HG02642 (cell line): ENCODE data around the gene CD2BP2.

Source experiments
- ATAC-seq: cut with Tn5 transposase; IDR thresholded peaks from one replicate; pipeline ENCODE4 v1.9.1; 2021; ENCODE audit warnings: mild to moderate bottlenecking; ENCODE audit not compliant: unreplicated experiment, poor library complexity

The CD2BP2 gene

DNA sequence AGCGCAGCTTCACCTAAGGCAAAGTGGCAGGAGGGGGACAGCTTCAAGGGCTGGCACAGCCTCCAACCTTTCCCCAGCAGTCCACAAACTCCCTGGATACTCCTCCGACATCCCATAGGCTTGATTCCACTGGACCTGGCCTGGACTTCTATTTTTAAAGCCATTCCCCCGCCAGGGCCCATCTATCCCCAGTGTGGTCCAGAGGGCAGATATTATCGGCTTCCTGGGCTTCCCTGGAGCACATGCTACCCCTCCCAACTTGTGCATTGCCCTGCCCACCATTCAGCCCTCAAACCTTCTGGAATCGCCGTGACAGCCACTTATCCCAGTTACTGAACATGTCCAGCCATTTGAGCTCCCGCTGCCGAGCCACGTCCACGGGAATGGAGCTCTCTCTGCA lies 10.1 kb upstream of the CD2BP2 start:
- no peak for ATAC-seq

DNA sequence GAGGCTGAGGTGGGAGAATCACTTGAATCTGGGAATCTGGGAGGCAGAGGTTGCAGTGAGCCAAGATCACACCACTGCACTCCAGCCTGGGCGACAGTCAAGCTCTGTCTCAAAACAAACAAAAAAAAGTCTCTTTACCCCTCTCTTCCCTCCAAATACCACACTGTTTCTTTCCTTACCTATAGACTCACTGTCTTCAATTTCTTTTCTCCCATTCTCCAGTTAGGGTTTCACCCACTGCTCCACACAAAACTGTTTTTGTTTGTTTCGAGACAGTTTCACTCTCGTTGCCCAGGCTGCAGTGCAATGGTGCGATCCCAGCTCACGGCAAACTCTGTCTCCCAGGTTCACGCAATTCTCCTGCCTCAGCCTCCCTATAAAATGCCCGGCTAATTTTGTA lies 6.1 kb upstream of the CD2BP2 start:
- no peak for ATAC-seq

DNA sequence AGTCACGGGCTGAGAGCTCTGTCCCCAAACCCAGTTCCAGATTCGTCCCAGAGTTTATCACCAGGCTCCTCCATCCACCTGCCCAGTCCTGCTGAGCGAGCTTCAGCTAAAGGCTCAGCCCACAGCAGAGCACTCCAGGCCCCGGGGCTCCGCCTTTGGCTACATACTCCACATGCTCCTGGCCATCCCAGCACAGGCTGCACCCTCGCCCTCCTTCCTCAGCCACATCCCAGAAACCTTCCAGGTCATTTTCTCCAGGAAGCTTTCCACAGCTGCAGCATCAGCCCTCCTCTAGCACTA lies 4.7 kb upstream of the CD2BP2 start:
- ATAC-seq: no peak

DNA sequence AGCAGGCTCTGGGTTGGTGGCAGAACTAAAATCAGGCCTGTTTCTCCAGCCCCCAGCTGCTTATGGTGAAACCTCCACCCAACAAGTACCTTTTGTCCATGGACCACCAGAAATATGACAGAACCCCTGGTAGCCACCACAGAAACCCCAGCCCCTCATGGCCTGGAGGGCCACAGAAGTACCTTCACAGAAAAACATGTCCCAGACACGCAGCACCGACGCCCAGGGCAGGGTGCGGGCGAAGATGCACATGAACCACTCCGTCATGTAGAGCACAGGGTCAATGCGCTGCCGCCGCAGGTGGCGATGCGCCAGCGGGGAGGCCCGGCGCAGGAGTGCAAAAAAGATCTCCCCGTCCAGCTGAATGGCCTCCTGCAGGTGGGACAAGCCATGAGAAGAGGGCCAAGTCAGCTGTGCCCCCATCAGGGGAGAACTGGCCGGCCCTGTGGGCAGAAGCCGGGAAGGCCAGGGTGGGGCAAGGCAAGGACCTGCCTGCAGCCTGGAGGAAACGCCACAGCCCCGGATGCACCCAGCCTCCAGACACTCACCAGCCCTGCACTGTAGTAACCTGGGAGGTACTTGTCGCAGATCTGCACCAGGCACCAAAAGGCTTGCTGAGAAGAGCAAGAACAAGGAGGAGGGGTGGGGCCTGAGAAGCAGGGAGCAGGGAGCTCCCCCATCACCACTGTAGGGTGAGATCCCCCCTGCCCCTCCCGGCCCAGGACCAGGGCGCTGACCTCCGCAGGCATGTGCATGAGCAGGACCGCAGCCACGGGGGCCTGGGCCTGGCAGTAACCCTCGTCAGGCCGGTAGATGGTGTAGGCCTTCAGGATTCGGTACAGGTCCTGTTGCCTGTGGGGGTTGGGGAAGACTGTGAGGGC lies 4.1 kb upstream of the CD2BP2 start:
- no peak for ATAC-seq

DNA sequence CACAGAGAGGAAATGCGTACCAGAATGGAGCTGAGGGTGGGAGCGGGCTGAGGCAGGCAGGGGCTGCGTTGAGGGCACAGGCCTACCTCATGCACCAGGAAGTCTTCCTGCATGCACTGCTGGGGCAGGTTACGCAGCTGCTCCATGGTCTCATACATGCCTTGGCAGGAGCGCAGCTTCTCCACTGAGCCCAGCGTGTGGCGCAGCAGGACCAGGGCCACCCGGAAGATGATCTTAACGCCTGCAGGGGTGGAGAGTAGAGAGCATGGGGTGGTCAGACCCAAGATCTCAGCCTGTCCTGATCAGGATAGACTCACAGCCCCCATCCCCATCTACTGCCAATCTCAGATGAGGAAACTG lies 3.4 kb upstream of the CD2BP2 start:
- ATAC-seq: no peak

DNA sequence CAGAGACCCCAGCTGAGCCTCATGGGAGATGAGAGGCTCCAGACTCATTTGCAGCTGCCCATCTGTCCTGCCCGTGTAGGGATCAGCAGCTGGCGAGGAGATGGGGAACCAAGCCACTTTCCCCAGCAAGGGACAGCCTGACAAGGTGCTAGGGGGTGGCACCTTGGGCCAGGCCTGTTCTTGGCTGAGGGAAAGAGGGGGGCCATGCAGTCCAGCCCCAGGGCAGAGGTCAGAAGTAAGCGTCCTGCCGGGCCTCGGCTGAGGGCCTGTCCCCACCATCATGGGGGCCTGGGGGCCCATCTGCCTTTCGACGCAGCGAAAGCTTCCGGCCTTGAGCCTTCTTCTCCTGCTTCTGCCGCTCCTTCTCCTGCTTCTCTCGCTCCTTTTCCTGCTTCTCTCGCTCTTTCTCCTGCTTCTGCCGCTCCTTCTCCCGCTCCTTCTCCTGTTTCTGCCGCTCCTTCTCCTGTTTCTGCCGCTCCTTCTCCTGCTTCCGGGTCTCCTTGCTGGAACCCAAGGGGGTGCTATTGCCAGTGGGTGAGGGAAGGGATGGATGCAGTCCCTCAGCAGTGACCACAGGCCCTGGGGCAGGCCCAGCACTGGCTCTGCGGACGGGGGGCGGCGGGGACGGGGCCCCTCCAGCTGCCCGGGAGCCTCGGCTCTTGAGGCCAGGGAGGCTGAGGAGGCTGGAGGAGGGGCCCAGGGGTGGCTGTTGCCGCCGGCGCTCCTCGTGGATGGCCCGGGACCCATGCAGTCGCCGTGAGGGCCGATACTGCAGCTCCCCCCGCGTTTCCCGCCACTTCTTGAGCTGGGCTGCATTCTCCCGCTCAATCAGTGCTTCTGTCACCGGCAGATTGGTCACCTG lies 2.8 kb upstream of the CD2BP2 start:
- ATAC-seq: no peak

DNA sequence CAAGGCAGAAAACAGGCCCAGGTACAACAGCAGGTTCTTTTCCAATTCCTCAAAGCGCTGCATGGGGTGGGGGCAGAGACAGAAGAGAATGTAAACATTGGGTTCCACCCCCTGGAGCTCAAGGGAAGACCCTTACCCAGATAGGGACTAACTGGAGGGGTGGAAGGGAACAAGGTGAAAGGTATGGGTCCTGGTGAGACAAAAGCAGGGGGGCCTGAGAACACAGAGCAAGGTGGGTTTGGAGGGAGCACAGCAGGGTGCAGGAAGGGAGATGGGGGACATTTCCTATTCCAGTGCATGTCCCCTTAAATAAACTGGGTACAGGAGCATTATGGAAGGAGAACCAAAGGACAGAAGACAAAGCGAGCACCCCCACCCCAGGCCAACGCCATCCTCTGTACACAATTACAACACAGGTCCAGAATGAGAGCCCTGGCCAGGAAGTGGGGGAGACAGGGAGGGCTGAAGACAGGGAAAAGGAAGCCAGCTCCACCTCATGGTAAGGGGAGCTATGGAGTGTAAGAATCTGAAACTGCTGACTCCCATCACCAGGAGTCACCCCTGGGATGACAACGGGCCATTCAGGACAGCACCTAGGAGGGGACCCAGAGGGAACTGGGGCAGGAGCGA lies 2.1 kb upstream of the CD2BP2 start:
- ATAC-seq: no peak

DNA sequence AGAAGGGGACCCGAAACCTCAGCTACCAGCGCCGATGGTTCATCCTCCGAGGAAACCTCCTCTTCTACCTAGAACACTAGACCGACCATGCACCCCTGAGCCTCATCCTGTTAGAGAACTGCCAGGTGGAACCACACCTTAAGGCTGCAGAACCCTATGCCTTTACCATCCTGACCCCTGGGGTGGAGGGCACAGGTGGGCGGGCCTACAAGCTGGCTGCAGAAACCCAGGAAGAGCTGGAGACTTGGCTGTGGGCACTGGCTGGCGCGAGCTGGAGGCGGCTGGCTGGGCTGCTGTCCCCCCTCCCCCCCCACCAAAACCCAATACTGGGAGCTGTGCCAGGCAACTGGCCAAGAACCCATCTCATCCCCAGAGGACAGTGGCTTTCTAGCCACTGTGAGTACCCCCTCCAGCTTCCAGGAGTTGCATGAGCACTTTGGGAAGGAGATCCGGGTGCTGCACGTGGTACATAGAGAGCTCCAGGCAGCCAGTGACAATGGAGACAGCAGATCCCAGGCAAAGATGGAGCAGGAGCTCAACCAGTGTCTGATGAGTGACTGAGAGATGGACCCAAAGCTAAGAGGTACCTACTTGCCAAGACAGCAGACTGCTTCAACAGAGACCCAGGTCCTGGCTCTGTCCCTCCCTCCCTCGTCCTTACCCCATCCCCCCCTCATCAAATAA lies 1.4 kb upstream of the CD2BP2 start:
- no peak for ATAC-seq

DNA sequence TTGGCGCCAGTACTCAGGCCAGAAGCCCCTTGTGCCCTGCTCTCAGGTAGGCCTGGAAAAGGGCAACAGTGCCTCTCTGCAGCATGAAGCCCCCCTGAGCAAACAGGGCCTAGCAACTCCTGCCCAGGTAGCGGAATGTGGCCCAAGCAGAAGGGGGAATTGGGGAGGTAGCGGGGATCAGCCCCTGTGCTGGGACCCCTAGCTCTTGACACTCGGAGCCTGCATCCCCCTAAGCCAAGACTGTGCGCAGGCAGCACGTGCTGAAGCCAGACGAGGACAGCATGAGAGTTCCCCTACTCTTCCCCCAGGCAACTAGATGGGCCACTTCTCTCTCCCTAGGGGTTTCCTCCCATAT lies 823 bp upstream of the CD2BP2 start:
- no peak for ATAC-seq

DNA sequence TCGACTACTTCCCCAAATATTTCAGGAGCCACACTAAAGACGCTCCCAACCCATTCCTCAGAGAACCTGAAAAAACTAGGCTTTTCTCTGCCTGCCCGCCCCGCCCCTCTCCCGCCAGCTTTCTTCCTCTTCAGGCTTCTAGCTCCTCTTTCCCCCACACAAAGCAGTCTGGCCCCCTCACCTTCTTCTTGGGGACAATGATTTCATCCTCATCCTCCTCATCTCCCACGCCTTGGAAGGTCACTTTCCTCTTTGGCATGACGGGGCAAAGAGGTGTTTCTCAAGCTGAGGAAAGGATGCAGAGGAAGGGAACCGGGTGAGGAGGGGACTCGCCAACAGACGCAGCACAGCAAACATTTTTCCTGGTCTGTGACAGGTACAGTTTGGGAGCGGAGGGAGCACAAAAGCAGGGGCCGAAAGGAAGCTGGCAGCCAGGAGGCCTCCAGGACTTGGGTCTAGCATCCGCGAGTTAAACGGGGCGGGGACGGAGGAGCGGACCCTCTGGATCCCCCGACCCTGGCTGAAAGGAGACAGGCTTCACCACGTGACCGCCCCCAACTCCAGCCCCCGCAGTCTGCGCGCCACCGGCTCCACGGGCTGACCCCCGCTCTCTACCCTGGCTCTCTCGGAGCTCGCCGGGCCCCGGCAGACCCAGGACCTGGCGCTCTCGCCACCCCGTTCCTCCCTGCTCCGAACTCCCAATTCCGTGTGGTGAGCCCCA lies 525 bp downstream of the CD2BP2 start:
- peak; percentile 22 for ATAC-seq

DNA sequence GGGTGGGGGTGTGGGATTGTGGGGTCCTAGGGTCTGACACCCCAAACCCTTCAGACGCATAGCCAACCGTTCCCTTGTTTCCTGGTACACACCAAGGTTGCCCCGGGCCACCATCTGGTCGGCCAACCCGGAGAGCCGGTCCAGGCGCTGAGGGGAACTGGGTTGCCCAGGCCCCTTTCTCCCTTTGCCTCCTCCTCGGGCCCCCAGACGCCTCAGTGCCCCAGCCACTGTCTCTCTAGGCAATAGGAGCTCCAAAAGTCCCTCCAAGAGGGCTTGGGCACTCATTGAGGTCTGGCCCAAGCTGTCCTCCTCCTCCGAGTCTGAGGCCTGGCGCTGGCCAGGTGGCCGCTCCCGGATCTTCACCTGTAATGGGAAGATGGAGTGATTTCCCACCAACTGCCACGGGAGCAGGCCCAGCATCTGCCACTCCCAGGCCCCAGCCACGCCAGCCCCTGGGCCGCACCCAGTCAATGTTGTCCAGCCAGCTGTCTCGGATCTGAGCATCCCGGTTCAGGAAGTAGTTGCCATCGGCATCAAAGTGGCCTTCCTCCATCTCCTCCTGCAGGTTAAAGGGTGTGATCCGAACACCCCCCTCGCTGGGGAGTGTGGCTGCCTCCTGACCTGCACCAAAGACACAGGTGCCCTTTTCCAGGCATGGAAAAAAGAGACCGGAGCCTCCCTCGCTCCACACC lies 1.5 kb downstream of the CD2BP2 start:
- no peak for ATAC-seq

DNA sequence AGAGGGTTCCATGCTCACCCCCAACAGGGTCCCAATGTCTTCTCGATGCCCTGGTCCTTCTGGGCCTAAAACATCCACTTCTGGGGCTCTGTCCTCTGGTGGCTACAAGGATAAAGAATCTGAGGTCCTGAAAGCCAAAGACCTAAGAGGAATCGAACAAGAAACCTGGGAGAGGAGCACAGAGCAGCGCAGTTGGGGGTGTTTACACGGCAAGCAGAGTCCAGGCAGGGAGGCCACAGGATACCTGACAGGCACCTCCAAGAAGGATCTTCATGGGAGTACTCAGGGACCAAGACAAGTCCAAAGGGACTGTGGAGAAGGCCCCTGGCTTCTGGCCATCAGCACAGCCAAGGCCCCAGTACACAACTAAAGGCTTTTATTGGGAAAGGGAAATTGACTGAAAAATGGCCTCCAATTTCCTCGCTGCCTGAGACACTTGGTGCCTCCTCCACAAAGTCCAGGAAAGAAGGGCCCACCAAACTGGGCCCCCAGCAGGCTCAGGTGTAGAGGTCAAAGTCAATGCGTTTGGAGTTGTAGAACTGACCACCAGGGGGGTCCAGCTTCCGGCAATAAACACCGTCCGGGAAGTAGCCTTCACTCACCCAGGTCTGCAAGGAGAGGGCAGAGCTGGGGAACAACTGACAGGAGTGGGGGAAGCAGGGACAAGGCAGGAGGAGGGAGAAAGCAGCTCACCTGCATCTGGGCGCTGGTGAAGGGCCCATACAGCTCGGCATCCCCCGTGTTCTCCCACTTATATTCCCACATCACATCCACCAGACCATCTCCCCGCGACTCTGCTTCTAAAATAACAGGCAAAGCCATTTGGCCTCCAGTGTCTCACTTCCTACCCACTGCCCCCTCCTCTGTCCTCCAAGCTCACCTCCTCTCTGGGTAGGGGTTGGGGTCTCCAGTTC lies 2.4 kb downstream of the CD2BP2 start:
- ATAC-seq: no peak

DNA sequence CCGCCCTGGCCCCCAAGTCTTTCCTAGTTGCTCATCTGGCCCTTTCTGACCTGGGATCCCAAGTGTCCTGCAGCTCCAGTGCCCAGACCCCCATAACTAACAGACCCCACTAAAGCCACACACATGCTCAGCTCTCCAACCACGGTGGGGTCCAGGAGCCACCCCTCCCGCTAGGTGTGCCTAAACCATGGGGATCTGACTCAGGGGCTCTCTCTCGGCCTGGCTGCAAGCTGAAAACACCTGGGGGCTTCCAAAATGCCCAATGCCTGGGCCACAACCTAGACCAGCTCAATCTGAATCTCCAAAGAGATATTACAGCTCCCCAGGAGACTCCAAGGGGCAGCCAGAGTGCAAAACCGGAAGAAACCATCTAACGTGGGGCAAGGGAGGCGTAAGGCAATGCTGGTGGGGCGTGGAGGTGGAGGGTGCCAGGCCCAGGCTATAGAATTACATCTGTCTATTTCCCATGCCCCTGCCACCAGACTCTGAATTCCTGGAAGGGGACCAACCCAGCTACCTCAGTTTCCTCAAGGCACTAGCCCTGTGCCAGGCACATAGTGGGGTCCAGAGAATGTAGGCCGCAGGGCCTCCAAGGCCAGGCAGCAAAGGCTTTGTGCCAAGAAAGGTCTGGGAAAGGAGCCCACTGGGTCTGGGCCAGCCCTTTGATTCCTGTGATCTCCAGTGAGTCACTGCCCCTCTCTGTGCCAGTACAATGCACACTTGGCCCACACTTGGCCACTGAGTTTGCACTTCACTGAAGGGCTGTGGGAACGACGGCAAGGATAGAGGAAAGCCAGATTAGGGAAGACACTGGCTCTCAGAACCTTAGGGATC lies 3.3 kb downstream of the CD2BP2 start:
- ATAC-seq: no peak

DNA sequence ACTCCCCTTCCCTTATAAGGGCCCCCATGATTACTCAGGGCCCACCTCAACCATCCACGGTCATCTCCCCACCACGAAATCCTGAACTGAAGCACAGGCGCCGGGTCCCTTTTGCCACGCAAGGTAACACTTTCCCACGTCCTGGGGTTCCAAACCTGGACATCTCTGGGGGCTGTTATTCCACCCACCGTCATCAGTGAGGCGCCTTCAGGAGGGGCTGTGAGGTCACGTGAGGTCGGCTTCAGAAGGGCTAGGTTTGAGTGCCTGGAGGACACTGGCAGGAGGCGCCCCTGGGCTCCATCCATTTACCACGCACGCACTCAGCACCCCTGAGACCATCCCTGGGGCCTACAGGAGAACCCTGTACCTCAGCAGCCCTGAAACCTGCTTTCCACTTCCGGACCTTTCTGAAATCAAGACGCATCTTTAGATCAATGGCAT lies 4.1 kb downstream of the CD2BP2 start:
- no peak for ATAC-seq

DNA sequence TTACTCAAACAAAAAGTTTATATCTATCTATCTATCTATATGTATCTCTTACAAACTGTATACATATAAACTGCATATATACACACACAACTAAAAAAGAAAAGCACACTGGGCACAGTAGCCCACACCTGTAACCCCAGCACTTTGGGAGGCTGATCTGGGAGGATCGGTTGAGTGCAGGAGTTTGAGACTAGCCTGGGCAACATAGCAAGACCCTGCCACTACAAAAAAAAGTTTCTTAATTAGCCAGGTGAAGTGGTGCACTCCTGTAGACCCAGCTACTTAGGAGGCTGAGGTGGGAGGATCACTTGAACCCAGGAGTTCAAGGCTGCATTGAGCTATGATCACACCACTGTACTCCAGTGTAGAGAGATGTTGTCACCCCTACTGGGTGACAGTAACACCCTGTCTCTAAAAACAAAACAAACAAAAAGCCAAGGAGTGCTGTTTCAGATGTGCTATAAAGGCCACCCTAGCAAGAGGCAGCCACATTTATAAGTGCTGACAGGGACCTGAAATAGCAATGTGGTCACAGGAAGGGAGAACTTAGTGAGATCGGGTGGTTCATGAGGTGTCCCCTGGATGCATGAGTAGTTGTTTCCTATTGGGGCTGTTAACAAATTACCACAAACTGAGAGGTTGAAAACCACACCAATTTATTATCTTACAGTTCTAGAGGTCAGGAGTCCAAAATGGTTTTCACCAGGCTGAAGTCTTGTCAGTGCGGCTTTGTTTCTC lies 4.8 kb downstream of the CD2BP2 start:
- ATAC-seq: no peak

DNA sequence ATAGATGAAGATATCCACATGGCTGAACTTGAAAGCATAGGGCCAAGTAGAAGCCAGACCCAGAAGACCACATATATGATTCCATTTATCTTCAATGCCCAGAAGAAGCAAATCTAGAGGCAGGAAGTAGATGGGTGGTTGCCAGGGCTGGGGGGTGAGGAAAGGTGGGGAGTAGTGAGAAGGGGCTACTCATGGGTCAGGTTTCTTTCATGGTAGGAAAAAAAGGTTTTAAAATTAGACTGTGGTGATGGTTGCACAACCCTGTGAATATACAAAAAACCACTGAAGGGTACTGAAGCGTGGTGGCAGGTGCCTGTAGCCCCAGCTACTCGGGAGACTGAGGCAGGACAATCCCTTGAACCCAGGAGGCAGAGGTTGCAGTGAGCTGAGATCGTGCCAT lies 5.4 kb downstream of the CD2BP2 start:
- ATAC-seq: peak; percentile 30

DNA sequence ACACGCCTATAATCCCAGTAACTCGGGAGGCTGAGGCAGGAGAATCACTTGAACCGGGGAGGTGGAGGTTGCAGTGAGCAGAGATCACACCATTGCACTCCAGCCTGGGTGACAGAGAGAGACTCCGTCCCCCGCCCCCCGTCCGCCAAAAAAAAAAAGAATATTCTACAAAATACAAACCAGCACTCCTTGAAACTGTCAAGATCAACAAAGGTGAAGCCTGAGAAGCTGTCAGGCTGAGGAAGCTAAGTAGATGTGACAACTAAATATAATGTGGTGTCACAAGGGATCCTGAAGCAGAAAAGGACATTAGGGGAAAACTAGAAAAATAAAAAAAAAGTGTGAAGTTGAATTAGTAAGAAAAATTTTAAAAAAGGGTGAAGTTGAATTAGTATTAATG lies 6.2 kb downstream of the CD2BP2 start:
- no peak for ATAC-seq
